Liver (tissue), 9 donors: ENCODE results near the gene USP28. TPM values are rescaled to one million over a fixed set of nuclear protein-coding genes. Genes with fewer than 3 reads are reported as not detected.

Experiments
- DNase-seq: peaks from one replicate; pipeline ENCODE4 v3.0.0-alpha.2; 2017; ENCODE audit warnings: low spot score
- H3K27ac ChIP-seq, 2 donors: one replicate each; pipeline ENCODE4 v1.7.0; 2013; ENCODE audit warnings: inconsistent platforms in 2 of 2, low read length in 2 of 2, control low read depth in 1 of 2, low read depth in 1 of 2, mild to moderate bottlenecking in 1 of 2
- H3K27me3 ChIP-seq, 4 donors: one replicate each; pipeline versions ENCODE4 v1.6.1 to v1.7.0; 2013; ENCODE audit warnings: low read length in 3 of 4, inconsistent platforms in 1 of 4, mild to moderate bottlenecking in 1 of 4, moderate library complexity in 1 of 4; ENCODE audit not compliant: control insufficient read depth in 4 of 4, insufficient read depth in 4 of 4
- H3K36me3 ChIP-seq, 4 donors: one replicate each; pipeline versions ENCODE4 v1.6.1 to v1.7.0; 2013; ENCODE audit warnings: low read length in 3 of 4, mild to moderate bottlenecking in 3 of 4, low read depth in 1 of 4, moderate library complexity in 1 of 4; ENCODE audit not compliant: control insufficient read depth in 4 of 4, insufficient read depth in 3 of 4
- H3K4me1 ChIP-seq, 4 donors: one replicate each; pipeline versions ENCODE4 v1.6.1 to v1.7.0; 2013; ENCODE audit warnings: low read length in 3 of 4, mild to moderate bottlenecking in 3 of 4, moderate library complexity in 1 of 4; ENCODE audit not compliant: control insufficient read depth in 4 of 4, insufficient read depth in 4 of 4
- H3K4me3 ChIP-seq, 3 donors: one replicate each; pipeline versions ENCODE4 v1.6.1 to v1.7.0; 2013; ENCODE audit warnings: low read length in 3 of 3, control low read depth in 1 of 3, low read depth in 1 of 3, mild to moderate bottlenecking in 1 of 3
- H3K9ac ChIP-seq, 2 donors: one replicate each; pipeline ENCODE4 v1.7.0; 2013; ENCODE audit warnings: low read length in 2 of 2, mild to moderate bottlenecking in 2 of 2, moderate library complexity in 2 of 2, control low read depth in 1 of 2, low read depth in 1 of 2
- H3K9me3 ChIP-seq, 4 donors: one replicate each; pipeline versions ENCODE4 v1.6.1 to v1.7.0; 2013; ENCODE audit warnings: low read length in 3 of 4; ENCODE audit not compliant: control insufficient read depth in 4 of 4
- ATF3 ChIP-seq: IDR thresholded peaks from 2 replicates; pipeline ENCODE4 v1.6.1; 2016; ENCODE audit warnings: antibody characterized with exemption
- FOXA1 ChIP-seq: IDR thresholded peaks from 2 replicates; pipeline ENCODE4 v1.6.1; 2016; ENCODE audit warnings: antibody characterized with exemption
- FOXA2 ChIP-seq: IDR thresholded peaks from 2 replicates; pipeline ENCODE4 v1.6.1; 2016; ENCODE audit warnings: antibody characterized with exemption
- GABPA ChIP-seq, 2 donors: IDR thresholded peaks in 1 of 2; conservative IDR thresholded peaks in 1 of 2; 2 replicates each; pipeline ENCODE4 v1.6.1; 2016; ENCODE audit warnings: antibody characterized with exemption in 2 of 2, mild to moderate bottlenecking in 1 of 2, moderate library complexity in 1 of 2
- HNF4A ChIP-seq, 2 donors: conservative IDR thresholded peaks; 2 replicates each; pipeline ENCODE4 v1.6.1; 2016; ENCODE audit warnings: antibody characterized with exemption in 2 of 2, mild to moderate bottlenecking in 2 of 2
- HNF4G ChIP-seq: IDR thresholded peaks from 2 replicates; pipeline ENCODE4 v1.6.1; 2016; ENCODE audit warnings: antibody characterized with exemption
- JUND ChIP-seq, 2 donors: IDR thresholded peaks; 2 replicates each; pipeline ENCODE4 v1.6.1; 2016; ENCODE audit warnings: antibody characterized with exemption in 2 of 2
- NR2F2 ChIP-seq: IDR thresholded peaks from 2 replicates; pipeline ENCODE4 v1.6.1; 2016; ENCODE audit warnings: antibody characterized with exemption
- RAD21 ChIP-seq, 2 donors: IDR thresholded peaks; 2 replicates each; pipeline ENCODE4 v1.6.1; 2016; ENCODE audit warnings: antibody characterized with exemption in 2 of 2, mild to moderate bottlenecking in 2 of 2
- RXRA ChIP-seq, 2 donors: IDR thresholded peaks; 2 replicates each; pipeline ENCODE4 v1.6.1; 2017 to 2018; ENCODE audit warnings: antibody characterized with exemption in 2 of 2, mild to moderate bottlenecking in 1 of 2
- SP1 ChIP-seq: IDR thresholded peaks from 2 replicates; pipeline ENCODE4 v1.6.1; 2018; ENCODE audit warnings: antibody characterized with exemption, mild to moderate bottlenecking
- TAF1 ChIP-seq: conservative IDR thresholded peaks from 2 replicates; pipeline ENCODE4 v1.6.1; 2016; ENCODE audit warnings: antibody characterized with exemption, mild to moderate bottlenecking
- YY1 ChIP-seq: IDR thresholded peaks from 2 replicates; pipeline ENCODE4 v1.6.1; 2016; ENCODE audit warnings: antibody characterized with exemption, mild to moderate bottlenecking
- WGBS: extraction: QIAGEN DNeasy Blood & Tissue Kit; methylation state at CpG from one replicate; pipeline ENCODE4 v1.1.7; 2013; 5-methylcytosine and 5-hydroxymethylcytosine counted together
- polyA plus RNA-seq, 2 donors: library from polyadenylated mRNA; stranded (reverse) in 1 of 2; unstranded in 1 of 2; fragments of 200-250 nt in 1 of 2; fragments of >200 nt in 1 of 2; fragmentation: Nextera tagmentation in 1 of 2; extraction: Ambion mirVana in 1 of 2; gene quantifications; one replicate each; pipeline versions ENCODE4 v1.2.1 to v1.2.3, GENCODE V29; 2013 to 2015
- total RNA-seq, 2 donors: library from RNA; depleted of rRNA; stranded (reverse); fragments of >200 nt; gene quantifications; one replicate each; pipeline ENCODE4 v1.2.3, GENCODE V29; 2014
- TF ChIP-seq, protein P1 (sequence below): fragments of 150-350 bp; IDR thresholded peaks from 2 replicates; pipeline ENCODE4 v1.5.1; 2017; ENCODE audit warnings: improper control_type of control experiment, low read depth, low read length; ENCODE audit not compliant: missing input control
- TF ChIP-seq, protein P2 (sequence below): IDR thresholded peaks from 2 replicates; pipeline ENCODE4 v1.6.1; 2016; ENCODE audit warnings: antibody characterized with exemption
- donor health status: healthy.
- donor health status: healthy.
- donor health status: healthy.
- donor health status: healthy.
- donor health status: healthy.

The USP28 gene
- total and polyA plus RNA-seq, 4 donors, result 5.1 to 20.3 (median 8.8) TPM

DNA sequence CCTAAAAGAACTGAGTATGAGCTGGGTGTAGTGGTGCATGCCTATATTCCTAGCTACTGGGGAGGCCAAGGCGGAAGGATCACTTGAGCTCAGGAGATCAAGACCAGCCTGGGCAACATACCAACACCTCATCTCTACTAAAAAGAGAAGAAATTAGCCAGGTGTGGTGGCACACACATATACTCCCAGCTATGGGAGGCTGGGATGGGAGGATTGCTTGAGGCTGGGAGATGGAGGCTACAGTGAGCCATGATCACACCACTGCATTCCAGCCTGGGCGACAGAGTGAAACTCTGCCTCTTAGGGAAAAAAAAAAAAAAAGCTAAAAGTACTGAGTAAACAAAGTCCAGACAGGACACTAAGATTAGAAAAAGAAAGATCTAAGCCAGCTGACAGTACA lies 25.8 kb upstream of the USP28 start:
- Histone ChIP-seq H3K27ac (no peak overlapping the region), H3K27me3 (no peaks in the 10 kb centered on the region), H3K9me3 (no peaks in the 10 kb centered on the region), H3K4me3 (no peak overlapping the region), H3K4me1 (peaks cover 0 to 2% (median 0%) of the 10 kb centered on the region in 4 donors), H3K9ac (no peak overlapping the region), H3K36me3 (no peaks in the 10 kb centered on the region)
- no peak for DNase-seq
- WGBS, result 92% methylated on average over 2 of the region's 2 CpGs
- TF ChIP-seq, protein P1, sequence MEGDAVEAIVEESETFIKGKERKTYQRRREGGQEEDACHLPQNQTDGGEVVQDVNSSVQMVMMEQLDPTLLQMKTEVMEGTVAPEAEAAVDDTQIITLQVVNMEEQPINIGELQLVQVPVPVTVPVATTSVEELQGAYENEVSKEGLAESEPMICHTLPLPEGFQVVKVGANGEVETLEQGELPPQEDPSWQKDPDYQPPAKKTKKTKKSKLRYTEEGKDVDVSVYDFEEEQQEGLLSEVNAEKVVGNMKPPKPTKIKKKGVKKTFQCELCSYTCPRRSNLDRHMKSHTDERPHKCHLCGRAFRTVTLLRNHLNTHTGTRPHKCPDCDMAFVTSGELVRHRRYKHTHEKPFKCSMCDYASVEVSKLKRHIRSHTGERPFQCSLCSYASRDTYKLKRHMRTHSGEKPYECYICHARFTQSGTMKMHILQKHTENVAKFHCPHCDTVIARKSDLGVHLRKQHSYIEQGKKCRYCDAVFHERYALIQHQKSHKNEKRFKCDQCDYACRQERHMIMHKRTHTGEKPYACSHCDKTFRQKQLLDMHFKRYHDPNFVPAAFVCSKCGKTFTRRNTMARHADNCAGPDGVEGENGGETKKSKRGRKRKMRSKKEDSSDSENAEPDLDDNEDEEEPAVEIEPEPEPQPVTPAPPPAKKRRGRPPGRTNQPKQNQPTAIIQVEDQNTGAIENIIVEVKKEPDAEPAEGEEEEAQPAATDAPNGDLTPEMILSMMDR, result no peak

DNA sequence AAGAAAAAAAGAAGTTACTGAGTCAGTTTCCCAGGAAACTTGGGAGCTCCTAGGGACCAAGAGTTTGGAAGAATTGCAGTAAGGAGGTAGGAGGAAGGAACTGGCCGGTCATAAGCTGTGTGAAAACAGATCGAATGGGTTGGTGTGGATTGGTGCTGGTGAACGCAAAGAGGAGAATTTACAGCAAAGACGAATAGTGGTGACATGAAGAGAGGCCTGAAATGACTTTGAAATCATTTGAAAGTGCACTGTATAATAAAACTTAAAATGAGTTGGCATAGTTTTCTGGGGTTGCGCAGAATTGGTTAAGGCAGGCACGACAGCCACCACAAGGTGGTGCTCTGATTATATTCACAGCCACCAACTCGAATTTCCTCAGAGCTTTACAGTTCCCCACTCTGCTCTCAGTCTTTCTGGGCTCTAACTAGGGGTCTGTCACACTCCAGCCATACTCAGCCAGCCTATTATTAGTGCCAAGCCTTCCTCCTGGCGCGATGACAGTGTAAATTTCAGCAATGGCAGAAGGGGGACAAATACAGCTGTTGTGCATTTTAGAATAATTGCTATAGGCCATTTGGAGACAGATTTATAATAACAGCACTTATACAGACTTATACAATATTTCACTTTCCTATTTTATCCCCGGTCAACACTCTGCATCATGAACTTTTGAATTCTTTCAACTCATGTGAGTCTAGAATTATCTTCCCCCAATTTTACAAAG lies 20.9 kb upstream of the USP28 start:
- TF ChIP-seq TAF1 (no peak), NR2F2 (no peak), YY1 (no peak), HNF4A (conservative IDR thresholded peaks at IDR 0.05) (no peak), FOXA1 (no peak), JUND (IDR thresholded peaks at IDR 0.05) (no peak), RAD21 (IDR thresholded peaks at IDR 0.05) (peak; percentile 74 to 83), ATF3 (no peak), RXRA (IDR thresholded peaks at IDR 0.05) (no peak)
- TF ChIP-seq, protein P1, result peak; percentile 80
- Histone ChIP-seq H3K9ac (no peak overlapping the region), H3K27me3 (no peaks in the 10 kb centered on the region), H3K27ac (no peak overlapping the region), H3K4me3 (no peak overlapping the region), H3K36me3 (no peaks in the 10 kb centered on the region), H3K4me1 (no peaks in the 10 kb centered on the region), H3K9me3 (no peaks in the 10 kb centered on the region)
- WGBS, result 24% methylated on average over 10 of the region's 10 CpGs
- DNase-seq, result peak; percentile 40

GRCh38 chr11:113895367-113896155 lies 20.2 kb upstream of the USP28 start:
- Histone ChIP-seq H3K27me3 (no peaks in the 10 kb centered on the region), H3K27ac (no peak overlapping the region), H3K4me1 (no peaks in the 10 kb centered on the region), H3K4me3 (no peak overlapping the region), H3K9me3 (no peaks in the 10 kb centered on the region), H3K9ac (no peak overlapping the region), H3K36me3 (no peaks in the 10 kb centered on the region)
- WGBS, result 74% methylated on average over 10 of the region's 10 CpGs
- DNase-seq, result no peak
- no peak for TF ChIP-seq FOXA1
- TF ChIP-seq RAD21 (IDR thresholded peaks at IDR 0.05), result no peak
- no peak for TF ChIP-seq ATF3
- TF ChIP-seq FOXA2, result no peak
- no peak for TF ChIP-seq RXRA (IDR thresholded peaks at IDR 0.05)
- TF ChIP-seq HNF4A (conservative IDR thresholded peaks at IDR 0.05), result no peak
- TF ChIP-seq JUND (IDR thresholded peaks at IDR 0.05), result no peak
- TF ChIP-seq HNF4G, result no peak
- no peak for TF ChIP-seq SP1
- TF ChIP-seq NR2F2, result no peak
- TF ChIP-seq, protein P2, sequence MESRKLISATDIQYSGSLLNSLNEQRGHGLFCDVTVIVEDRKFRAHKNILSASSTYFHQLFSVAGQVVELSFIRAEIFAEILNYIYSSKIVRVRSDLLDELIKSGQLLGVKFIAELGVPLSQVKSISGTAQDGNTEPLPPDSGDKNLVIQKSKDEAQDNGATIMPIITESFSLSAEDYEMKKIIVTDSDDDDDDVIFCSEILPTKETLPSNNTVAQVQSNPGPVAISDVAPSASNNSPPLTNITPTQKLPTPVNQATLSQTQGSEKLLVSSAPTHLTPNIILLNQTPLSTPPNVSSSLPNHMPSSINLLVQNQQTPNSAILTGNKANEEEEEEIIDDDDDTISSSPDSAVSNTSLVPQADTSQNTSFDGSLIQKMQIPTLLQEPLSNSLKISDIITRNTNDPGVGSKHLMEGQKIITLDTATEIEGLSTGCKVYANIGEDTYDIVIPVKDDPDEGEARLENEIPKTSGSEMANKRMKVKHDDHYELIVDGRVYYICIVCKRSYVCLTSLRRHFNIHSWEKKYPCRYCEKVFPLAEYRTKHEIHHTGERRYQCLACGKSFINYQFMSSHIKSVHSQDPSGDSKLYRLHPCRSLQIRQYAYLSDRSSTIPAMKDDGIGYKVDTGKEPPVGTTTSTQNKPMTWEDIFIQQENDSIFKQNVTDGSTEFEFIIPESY, result no peak
- TF ChIP-seq TAF1, result no peak
- TF ChIP-seq, protein P1, result no peak
- TF ChIP-seq GABPA (IDR thresholded peaks at IDR 0.05 in 1 of 2, conservative IDR thresholded peaks at IDR 0.05 in 1 of 2), result no peak
